Fibroblast of lung (primary cell): ENCODE measurements around the gene CGB7. TPM values are rescaled to one million over a fixed set of nuclear protein-coding genes. Genes with fewer than 3 reads are reported as not detected.

ENCODE experiments used
- DNase-seq, 2 donors: peaks; one replicate each; pipeline versions ENCODE4 v3.0.0 to v3.0.0-alpha.2; 2010; ENCODE audit warnings: low read depth in 2 of 2
- H2AFZ ChIP-seq: 2 replicates; pipeline ENCODE4 v1.5.1; 2012; ENCODE audit warnings: low read length, control low read depth, inconsistent platforms
- H3K27ac ChIP-seq: 2 replicates; pipeline ENCODE4 v1.5.1; 2011; ENCODE audit warnings: low read length, control low read depth; ENCODE audit not compliant: insufficient read depth
- H3K27me3 ChIP-seq: 2 replicates; pipeline ENCODE4 v1.5.1; 2011; ENCODE audit warnings: mild to moderate bottlenecking, low read length; ENCODE audit not compliant: control insufficient read depth, insufficient read depth
- H3K36me3 ChIP-seq: 2 replicates; pipeline ENCODE4 v1.5.1; 2011; ENCODE audit warnings: low read length; ENCODE audit not compliant: control insufficient read depth, insufficient read depth
- H3K4me1 ChIP-seq: 2 replicates; pipeline ENCODE4 v1.5.1; 2011; ENCODE audit warnings: low read length; ENCODE audit not compliant: control insufficient read depth, insufficient read depth; ENCODE audit errors: extremely low read depth
- H3K4me2 ChIP-seq: 2 replicates; pipeline ENCODE4 v1.5.1; 2011; ENCODE audit warnings: low read length, control low read depth; ENCODE audit not compliant: insufficient read depth; ENCODE audit errors: extremely low read depth
- H3K4me3 ChIP-seq, 4 experiments: fragments of 200-600 bp in 1 of 4; sonication (generic) in 1 of 4; replicated peaks in 1 of 4; 2 replicates each; pipeline ENCODE4 v1.5.1; 2011 to 2016; ENCODE audit warnings: low read length in 4 of 4, low read depth in 3 of 4, mild to moderate bottlenecking in 3 of 4, control low read depth in 2 of 4, inconsistent platforms in 1 of 4, mixed read lengths in 1 of 4; ENCODE audit not compliant: insufficient read depth in 1 of 4; ENCODE audit errors: control extremely low read depth in 1 of 4
- H3K79me2 ChIP-seq: 2 replicates; pipeline ENCODE4 v1.5.1; 2012; ENCODE audit warnings: mild to moderate bottlenecking, low read length, inconsistent platforms; ENCODE audit not compliant: control insufficient read depth, insufficient read depth
- H3K9ac ChIP-seq: 2 replicates; pipeline ENCODE4 v1.5.1; 2011; ENCODE audit warnings: mild to moderate bottlenecking, low read length, control low read depth; ENCODE audit not compliant: insufficient read depth
- H3K9me3 ChIP-seq: 2 replicates; pipeline ENCODE4 v1.5.1; 2012; ENCODE audit warnings: low read depth, low read length; ENCODE audit not compliant: control insufficient read depth, insufficient read depth
- H4K20me1 ChIP-seq: 2 replicates; pipeline ENCODE4 v1.5.1; 2011; ENCODE audit warnings: low read length; ENCODE audit not compliant: control insufficient read depth, insufficient read depth; ENCODE audit errors: extremely low read depth
- CTCF ChIP-seq, 2 donors: IDR thresholded peaks in 1 of 2; conservative IDR thresholded peaks in 1 of 2; 1 replicate in 1 of 2; 2 replicates in 1 of 2; pipeline ENCODE4 v1.5.1; 2011 to 2012; ENCODE audit warnings: low read length in 2 of 2, control low read depth in 1 of 2, inconsistent platforms in 1 of 2, low read depth in 1 of 2, mild to moderate bottlenecking in 1 of 2
- EZH2 ChIP-seq: IDR thresholded peaks from 2 replicates; pipeline ENCODE4 v1.5.1; 2012; ENCODE audit warnings: low read length, control low read depth, mild to moderate bottlenecking; ENCODE audit errors: missing control alignments
- polyA plus RNA-seq, 2 donors: library from polyadenylated mRNA; depleted of rRNA in 1 of 2; stranded (reverse) in 1 of 2; unstranded in 1 of 2; fragments of >200 nt; gene quantifications; 2 replicates each; pipeline ENCODE4 v1.2.1, GENCODE V29; 2011 to 2012; ENCODE audit warnings: missing spikeins in 1 of 2
- total RNA-seq: library from RNA; depleted of rRNA; stranded (reverse); fragments of >200 nt; gene quantifications from 2 replicates; pipeline ENCODE4 v1.2.1, GENCODE V29; 2014

The CGB7 gene
- total and polyA plus RNA-seq, 2 donors (not counting 1 experiment from before 2014, with no cell fraction given) = under 0.01 to 0.12 TPM

- no peaks in the 10 kb centered on the region for H3K9me3 ChIP-seq
- H3K4me3 ChIP-seq = peak overlapping the region; percentile 78 to 87 (median 84)
- no peak overlapping the region for H2AFZ ChIP-seq
- peaks cover 52% of the 10 kb centered on the region for H3K79me2 ChIP-seq
- peak overlapping the region; percentile 87 for H3K9ac ChIP-seq
- H3K27me3 ChIP-seq = no peaks in the 10 kb centered on the region
- peaks cover 10% of the 10 kb centered on the region for H3K36me3 ChIP-seq
- H3K4me1 ChIP-seq = peaks cover 7% of the 10 kb centered on the region
- TF ChIP-seq EZH2 = no peak
- TF ChIP-seq CTCF (conservative IDR thresholded peaks at IDR 0.05 in 1 of 2, IDR thresholded peaks at IDR 0.05 in 1 of 2; ENCODE audit: low read depth in 1 of 2, low read length in 2 of 2) = no peak
- no peak for DNase-seq
- peak overlapping the region; percentile 86 for H3K27ac ChIP-seq
- H3K4me2 ChIP-seq = peak overlapping the region; percentile 99
- peaks cover 4% of the 10 kb centered on the region for H4K20me1 ChIP-seq
Observed at GRCh38 chr19:49086296-49086695, 28.7 kb upstream of the CGB7 start.

- Histone ChIP-seq H3K9me3 (no peaks in the 10 kb centered on the region), H3K36me3 (peaks cover 9% of the 10 kb centered on the region), H3K27me3 (no peaks in the 10 kb centered on the region), H3K4me3 (peak overlapping the region; percentile 78 to 87 (median 84)), H3K9ac (peak overlapping the region; percentile 87), H3K79me2 (peaks cover 50% of the 10 kb centered on the region), H3K4me1 (peaks cover 7% of the 10 kb centered on the region), H4K20me1 (peaks cover 4% of the 10 kb centered on the region), H3K27ac (peak overlapping the region; percentile 86), H3K4me2 (peak overlapping the region; percentile 99), H2AFZ (no peak overlapping the region)
- TF ChIP-seq EZH2 (no peak), CTCF (conservative IDR thresholded peaks at IDR 0.05 in 1 of 2, IDR thresholded peaks at IDR 0.05 in 1 of 2; ENCODE audit: low read depth in 1 of 2, low read length in 2 of 2) (no peak)
- DNase-seq = no peak
Observed at GRCh38 chr19:49085868-49086232, 28.3 kb upstream of the CGB7 start.

- peaks cover 44% of the 10 kb centered on the region for H3K79me2 ChIP-seq
- DNase-seq = peak; percentile 99
- H3K36me3 ChIP-seq = peaks cover 4% of the 10 kb centered on the region
- H3K4me1 ChIP-seq = peaks cover 7% of the 10 kb centered on the region
- no peaks in the 10 kb centered on the region for H3K9me3 ChIP-seq
- H4K20me1 ChIP-seq = peaks cover 4% of the 10 kb centered on the region
- peak within 1 kb of the TSS; percentile 78 to 87 (median 84) for H3K4me3 ChIP-seq
- H3K27me3 ChIP-seq = no peaks in the 10 kb centered on the region
- peak within 1 kb of the TSS; percentile 87 for H3K9ac ChIP-seq
- peak within 1 kb of the TSS; percentile 97 for H2AFZ ChIP-seq
- H3K4me2 ChIP-seq = peak within 1 kb of the TSS; percentile 99
- H3K27ac ChIP-seq = peak within 1 kb of the TSS; percentile 86
- TF ChIP-seq EZH2 (no peak), CTCF (conservative IDR thresholded peaks at IDR 0.05 in 1 of 2, IDR thresholded peaks at IDR 0.05 in 1 of 2; ENCODE audit: low read depth in 1 of 2, low read length in 2 of 2) (no peak)
Observed at GRCh38 chr19:49085020-49085867, 27.7 kb upstream of the CGB7 start, which contains the start of gene SNRNP70. Gene SNRNP70 (plus strand): TSS chr19:49085451. CDS start chr19:49086415, 964 bp downstream.
